ENCODE measurements around the gene APP.

DNA sequence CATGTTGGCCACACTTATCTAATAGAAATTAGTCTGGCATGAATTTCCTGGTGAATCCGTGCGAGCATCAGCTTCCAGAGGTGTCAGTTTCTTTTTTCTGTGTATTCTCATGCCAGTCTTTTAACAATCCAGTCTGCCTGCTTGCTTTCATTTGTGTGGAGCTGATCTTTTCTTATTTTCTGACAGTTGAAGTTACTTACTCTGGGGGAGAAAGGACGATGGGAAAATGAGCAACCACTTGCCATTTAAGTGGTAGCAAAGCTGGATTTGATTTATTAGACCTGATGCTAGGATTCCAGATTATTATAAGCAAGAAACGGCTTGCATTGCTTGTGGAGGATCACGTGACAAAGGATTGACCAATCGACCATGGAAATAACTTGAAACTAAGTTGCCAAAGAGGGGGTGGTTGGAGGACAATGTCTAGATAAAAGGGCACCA, 24.3 kb upstream of the APP start:
- TF ChIP-seq, protein P1, sequence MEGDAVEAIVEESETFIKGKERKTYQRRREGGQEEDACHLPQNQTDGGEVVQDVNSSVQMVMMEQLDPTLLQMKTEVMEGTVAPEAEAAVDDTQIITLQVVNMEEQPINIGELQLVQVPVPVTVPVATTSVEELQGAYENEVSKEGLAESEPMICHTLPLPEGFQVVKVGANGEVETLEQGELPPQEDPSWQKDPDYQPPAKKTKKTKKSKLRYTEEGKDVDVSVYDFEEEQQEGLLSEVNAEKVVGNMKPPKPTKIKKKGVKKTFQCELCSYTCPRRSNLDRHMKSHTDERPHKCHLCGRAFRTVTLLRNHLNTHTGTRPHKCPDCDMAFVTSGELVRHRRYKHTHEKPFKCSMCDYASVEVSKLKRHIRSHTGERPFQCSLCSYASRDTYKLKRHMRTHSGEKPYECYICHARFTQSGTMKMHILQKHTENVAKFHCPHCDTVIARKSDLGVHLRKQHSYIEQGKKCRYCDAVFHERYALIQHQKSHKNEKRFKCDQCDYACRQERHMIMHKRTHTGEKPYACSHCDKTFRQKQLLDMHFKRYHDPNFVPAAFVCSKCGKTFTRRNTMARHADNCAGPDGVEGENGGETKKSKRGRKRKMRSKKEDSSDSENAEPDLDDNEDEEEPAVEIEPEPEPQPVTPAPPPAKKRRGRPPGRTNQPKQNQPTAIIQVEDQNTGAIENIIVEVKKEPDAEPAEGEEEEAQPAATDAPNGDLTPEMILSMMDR (conservative IDR thresholded peaks at IDR 0.05; ENCODE audit: low read length), result no peak
- no peak for TF ChIP-seq EZH2phosphoT487 (IDR thresholded peaks at IDR 0.05; ENCODE audit: borderline replicate concordance, low read depth, low read length)
